GM21825 (cell line): ENCODE results near the gene INMT.

Experiments used
- ATAC-seq: cut with Tn5 transposase; IDR thresholded peaks from one replicate; pipeline ENCODE4 v1.9.1; 2021; ENCODE audit warnings: mild to moderate bottlenecking, moderate library complexity; ENCODE audit not compliant: unreplicated experiment

Gene INMT

DNA sequence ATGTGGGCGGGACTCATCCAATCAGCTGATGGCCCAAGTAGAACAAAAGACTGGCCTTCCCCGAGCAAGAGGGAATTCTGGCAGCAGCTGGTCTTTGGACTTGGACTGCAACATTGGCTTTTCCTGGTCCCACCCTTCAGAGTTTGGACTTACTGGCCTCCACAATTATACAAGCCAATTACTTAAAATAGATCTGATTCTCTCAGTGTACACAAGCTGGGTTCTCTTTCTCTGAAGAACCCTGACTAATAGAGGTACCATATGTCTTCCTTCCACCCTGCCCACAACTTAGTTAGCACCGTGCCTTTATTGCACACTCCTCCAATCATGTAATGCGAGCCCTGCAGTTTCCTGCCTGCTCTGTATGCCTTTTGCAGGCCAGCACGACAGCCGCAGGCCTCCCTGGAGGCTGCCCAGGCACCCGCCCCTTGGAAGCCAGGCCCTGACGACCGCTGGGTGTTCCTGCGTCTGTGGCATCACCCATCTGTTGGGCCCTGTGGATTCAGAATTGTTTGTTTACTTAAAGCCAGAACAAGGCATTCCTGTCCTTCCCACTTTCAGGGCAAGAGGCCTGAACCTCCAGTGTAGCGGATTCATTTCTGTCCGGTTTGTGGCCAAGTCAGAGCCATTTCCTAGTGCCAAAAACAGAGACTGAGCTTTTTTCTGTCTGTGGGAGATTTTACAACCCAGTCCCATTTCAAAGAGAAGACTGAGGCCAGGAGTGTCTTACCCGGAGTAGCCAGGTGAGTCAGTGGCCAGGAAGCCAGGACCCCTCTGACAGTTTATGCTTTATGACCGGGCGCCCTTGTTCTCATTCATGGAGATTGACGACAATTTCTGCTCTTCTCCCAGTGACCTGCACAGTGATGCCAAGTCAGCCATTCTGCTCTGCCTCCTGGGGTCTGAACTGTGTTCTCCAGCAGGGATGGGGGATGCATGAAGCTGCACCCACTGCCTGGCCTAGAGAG, 968 bp upstream of the INMT start:
- ATAC-seq: no peak

DNA sequence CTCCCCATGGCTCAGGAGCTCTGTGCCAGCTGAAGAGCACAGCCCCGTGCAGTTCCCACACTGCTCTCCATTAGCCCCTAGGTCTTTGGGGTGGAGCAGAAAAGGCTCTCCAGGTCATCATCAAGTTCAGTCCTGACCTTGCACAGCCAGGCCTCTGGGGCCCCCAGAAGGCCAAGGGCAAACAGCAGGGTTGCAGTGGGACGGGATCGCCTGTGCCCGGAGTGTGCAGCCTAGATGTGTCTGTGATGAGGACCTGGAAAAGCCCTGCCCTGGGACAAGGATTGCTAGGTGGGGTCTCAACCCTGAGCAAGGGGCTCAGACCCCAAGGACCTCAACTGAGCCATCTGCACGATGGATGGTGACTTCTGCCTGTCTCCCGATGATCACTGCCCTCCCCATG, 549 bp downstream of the INMT start:
- no peak for ATAC-seq

DNA sequence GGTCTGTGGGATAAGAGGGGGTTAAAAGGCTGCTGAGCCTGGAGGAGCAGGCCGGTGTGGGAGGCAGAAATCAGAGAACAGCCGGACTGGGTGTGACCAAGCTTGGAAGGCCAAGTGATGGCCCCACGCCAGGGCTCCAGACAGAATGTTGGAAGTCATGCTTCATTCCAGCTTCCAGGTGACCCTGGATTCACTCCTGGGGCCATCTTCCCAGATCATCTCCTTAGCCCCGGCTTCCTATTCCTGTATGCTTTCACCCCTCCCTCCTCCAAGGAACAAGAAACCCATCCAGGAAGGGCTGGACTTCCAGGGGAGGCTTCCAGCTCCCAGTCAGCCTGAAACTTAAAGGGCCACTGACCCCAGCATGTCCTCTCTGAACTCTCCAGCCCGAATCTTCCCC, 1.0 kb downstream of the INMT start:
- no peak for ATAC-seq

DNA sequence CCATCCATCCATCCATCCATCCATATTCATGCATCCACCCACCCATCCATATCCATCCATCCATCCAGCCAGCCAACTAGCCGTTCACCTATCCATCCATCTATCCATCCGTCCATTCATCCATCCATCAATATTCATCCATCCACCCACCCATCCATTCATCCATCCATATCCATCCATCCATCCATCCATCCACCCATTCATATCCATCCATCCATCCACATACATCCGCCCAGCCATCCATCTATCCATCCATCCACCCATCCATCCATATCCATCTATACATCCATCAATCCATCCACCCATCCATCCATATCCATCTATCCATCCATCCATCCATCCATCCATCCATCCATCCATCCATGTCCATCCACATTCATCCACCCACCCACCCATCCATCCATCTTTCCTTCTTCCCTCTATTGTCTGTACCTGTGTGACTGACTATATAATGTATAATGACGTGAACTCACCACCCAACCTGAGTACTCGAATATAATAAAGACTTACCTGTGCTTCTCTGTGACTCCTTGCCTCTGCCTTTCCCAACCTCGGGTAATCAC, 2.5 kb downstream of the INMT start:
- ATAC-seq: no peak

DNA sequence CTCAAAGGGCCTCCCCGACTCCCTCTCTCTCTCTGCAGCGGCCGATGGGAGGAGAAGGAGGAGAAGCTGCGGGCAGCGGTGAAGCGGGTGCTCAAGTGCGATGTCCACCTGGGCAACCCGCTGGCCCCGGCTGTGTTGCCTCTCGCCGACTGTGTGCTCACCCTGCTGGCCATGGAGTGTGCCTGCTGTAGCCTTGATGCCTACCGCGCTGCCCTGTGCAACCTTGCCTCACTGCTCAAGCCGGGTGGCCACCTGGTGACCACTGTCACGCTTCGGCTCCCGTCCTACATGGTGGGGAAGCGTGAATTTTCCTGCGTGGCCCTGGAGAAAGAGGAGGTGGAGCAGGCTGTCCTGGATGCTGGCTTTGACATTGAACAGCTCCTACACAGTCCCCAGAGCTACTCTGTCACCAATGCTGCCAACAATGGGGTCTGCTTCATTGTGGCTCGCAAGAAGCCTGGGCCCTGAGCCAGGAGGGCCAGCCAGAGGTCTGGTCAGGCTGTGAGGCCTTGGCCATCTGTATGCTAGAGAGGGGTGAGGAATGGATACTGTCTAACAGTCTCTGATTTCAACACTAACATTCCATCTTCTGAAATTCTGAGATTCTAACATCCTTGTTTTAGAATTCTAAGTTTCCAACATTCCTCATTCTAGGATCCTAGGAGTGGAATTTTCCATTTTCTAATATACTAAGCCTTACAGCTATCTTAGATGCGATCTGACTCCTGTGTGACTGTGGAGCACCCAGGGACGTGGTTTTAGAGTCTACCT, 3.6 kb downstream of the INMT start:
- no peak for ATAC-seq

DNA sequence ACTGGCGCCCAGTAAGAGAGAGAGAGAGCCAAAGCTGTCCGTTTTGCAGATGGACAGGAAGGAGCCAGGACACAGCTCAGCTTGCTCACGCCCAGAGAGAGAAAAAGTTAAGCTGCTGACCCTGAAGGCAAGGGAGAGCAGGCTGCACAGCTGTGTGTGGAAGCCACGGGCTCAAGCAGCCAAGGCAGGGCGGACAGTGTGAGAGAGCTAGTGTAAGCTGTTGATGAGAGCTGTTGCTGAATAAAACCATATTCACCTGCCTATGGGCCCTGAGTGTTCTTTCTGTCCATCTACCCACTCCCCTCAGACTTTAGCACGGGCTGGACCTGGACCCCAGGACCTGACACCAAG, 5.4 kb downstream of the INMT start:
- no peak for ATAC-seq

DNA sequence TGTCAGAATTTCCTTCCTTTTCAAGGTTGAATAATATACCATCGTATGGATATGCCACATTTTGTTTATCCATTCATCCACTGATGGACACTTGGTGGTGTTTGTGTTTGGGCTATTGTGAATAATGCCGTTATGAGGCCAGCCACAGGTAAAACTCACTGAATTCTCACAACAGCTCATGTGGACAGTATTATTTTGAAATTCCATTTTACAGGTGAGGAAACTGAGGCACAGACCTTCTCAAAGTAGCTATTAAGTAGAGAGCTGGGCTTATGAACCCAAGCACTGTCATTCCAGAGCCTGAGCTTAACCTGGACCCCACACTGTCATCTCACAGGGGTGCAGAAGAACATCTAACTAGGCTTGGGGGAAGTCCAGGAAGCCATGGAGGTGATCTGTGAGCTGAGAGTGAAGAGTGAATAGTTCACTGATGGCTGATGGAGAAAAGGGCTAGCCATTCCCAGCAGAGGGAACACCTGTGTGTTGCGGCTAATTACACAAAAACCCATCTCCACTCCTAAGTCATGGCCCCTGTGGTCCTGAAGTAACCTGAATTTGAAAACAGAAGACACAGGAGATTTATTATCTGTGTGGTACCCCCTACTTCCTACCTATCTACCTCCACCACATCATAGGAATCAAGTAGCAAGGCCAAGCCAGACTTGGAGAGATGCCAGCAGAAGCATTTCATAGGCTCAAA, 8.7 kb downstream of the INMT start:
- ATAC-seq: no peak

DNA sequence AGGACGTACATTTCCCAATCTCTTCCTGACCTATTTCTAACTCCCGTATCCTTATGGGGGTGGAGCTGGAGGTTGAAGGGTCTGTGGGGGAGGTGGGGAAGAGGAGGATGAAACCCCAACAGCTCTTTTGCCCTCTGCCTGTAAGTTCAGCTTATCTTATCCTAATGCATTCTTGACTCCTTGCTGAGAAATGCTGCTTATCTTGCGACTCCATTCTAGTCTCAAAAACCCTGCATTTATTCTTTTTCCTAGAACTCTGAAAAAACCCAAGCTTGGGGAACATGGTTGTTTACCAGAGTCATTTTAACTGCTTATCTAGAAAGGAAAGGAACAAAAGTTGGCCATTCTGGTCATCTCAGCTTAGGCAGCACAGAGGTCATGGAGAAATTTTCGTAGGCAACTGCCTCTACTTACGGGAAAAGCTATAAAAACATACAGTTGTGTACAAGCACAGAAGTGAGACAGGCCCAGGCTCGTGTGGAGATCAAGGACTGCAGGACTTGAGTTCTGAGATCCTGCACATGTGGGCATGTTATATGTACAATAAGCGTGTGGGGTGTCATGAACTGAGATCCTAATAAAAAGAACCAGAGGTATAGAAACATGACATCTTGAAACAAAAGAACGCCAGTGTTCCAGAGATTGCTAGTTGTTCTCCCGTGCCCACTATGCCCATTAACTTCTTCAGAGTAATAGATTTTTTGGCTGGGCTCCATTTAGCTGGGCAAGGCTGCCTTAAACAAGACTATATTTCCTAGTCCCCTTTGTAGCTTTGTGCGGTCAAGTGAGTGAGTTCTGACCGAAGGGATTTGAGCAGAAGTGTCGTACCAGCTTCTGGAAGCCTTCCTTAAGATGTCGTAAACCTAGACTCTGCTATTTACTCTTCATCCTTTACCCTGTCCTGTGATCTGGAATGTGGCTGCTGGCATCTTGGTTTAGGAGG, 9.6 kb downstream of the INMT start:
- ATAC-seq: no peak

DNA sequence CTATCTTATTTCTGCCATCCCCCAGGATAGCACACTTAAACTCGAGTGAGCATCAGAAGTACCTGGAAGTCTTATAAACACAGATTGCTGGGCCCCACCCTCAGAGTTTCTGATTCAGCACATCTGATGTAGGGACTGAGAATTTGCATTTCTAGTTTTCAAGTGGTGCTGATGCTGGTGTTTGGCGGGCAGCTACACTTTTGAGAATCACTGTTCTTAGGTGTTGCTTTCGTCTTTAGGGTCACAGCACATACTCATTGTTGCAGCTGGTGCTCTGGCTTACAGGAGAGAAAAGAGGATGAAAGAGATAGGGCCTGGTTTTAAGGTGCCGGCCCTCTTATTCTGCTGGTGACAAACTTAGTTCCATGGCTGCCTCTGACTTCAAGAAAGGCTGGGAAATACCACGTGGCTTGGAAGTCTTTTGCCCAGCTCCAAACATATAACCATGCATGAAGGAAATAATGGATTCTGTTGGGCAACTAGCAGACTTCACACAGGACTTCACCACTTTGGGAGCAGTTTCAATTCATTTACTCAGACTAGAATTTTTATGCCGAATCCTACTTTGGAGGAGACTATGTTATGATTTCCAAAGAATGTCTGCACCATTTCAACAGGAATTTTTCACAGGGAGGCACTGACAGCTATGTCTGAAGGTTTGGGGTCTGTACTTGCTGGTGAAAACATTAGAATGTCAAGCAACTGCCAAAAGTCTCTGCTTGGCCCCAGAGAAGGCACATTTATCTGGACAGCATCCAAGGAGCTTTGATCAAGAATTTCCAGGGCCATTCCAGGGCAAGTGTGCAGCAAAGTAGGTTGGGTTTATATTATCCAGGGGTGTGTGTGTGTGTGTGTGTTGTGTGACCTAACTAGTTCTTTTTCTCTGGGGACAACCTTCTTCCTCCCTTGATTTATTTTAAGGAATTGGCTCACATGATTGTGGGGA, 12.4 kb downstream of the INMT start:
- peak; percentile 96 for ATAC-seq

DNA sequence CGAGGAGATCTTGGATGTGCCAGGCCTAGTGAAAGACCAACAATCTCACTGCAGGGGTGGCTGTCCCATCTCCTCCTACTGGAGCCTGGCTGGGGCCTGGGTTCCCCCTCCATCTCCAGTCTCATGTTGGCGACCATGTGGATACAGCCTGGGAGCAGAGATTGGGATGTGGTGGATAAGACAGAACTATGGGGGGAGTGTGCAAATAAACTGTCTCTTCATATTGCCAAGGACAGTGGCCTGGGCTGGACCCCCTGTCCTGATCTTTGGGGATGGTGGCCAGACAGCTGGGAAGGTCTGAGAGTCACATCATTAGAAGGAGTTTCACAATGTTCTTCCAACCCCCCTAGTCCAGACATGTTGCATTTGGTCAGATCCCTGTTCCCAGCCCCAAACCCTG, 13.5 kb downstream of the INMT start:
- ATAC-seq: no peak

DNA sequence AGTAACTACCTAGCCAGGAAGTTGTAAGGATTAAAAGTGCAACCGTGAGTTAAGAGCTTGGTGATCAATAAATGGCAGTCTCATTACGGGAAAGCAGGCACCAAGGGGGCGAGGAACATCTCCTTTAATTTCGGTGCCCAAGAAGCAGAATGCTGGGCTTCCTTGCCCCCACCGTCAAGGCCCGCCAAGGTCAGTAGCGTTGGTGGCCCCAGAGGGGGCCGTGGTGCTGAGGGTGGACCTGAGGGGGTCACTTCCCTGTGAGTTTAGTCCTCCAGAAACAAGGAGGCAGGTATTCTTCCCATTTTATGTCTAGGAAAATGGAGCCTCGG, 18.9 kb downstream of the INMT start:
- no peak for ATAC-seq

DNA sequence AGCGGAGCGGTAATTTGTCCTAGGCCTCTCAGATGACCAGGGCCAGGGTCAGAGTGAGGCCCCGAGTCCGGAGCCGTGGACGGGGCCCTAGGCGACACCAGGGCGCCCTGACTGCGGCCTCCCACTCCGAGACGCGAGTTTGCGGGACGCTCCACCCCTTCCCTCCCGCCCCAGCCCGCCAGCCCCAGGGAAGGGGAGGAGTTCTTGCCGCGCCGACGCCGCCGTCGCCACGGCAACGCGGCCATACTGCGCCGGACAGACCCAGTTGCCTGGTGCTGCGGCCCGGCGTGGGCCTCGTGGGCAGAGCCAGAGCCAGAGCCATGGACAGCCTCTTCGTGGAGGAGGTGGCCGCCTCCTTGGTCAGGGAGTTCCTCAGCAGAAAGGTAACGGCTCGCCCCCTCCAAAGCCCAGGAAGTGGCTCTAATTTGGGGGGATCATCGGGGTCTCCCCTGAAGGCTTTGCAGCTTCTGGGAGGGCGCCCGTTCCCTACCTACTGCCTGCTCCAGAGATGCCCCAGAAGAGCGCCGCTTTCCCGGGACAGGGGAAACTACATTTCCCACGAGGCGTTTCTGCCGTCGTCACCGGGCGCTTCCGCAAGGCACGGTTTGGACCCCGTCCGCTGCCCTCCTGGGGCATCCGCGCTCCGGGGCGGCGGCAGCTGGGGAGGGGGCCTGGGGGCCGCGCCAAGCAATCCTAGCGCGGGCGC, 19.4 kb downstream of the INMT start, which contains the start of gene MINDY4:
TSS of gene MINDY4 (plus strand) at position 244 of the 706 bp plus-strand sequence. CDS start at position 321, 77 bp downstream.
- peak; percentile 86 for ATAC-seq

DNA sequence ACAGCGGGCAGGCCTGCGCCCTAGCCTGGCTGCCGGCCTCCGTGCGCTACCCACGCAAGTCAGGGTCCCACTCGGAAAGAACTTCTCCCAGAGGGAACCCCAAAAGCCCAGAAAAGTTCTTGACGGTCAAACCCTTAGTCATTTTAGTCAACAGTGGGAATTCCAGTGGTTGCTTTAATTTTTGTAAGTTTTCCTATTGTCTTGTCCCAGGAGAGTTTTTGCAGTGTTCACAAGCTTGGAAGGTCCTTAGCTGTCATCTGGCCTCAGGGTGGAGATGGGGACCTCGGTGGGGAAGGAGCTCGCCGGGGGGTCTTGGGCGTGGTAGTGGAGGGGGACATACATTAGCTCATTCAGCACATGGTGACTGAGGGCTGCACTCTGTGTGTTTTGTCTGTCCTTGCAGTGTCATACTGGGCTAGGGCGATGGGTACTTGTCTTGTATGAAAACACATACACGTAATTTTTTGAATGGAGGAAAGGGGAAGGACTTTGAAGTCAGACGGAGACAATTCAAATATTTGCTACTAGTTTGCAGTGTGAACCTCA, 20.0 kb downstream of the INMT start:
- ATAC-seq: peak; percentile 20

DNA sequence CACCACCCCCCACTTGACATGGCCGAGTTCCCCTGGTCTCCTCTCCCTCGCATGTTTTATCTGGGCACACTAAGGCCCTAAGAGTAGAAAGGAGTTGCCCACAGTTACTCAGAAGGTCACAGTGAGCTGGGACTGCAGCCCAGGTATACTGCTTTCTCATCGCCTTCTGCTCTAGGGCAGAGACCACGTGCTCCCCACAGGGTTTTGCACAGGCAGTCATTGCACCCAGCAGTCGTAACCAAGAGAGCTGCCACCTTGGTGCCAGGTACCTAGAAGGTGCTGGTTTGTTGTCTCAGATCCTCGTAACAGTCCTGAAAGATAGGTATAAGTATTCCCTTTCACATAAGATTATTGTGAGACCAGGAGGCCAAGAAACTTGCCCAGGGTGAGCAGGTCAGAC, 21.0 kb downstream of the INMT start:
- no peak for ATAC-seq

DNA sequence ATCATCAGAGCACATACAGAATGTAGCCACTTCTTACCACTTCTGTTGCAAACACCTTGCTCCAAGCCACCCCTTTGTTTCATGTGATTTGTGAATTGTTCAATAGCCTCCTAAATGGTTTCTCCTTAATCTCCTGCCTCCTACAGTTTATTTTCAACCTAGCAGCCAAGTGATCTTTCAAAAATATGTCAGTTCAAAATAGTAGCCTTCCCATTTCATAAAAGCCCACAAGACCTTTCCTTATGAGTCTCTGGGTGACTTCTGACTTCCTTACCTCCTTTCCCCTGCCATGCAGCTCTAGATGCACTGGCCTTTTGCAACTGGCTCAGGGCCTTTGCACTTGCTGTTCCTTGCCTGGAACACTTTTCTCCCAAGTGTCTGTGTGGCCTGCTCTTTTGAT, 24.1 kb downstream of the INMT start:
- no peak for ATAC-seq

DNA sequence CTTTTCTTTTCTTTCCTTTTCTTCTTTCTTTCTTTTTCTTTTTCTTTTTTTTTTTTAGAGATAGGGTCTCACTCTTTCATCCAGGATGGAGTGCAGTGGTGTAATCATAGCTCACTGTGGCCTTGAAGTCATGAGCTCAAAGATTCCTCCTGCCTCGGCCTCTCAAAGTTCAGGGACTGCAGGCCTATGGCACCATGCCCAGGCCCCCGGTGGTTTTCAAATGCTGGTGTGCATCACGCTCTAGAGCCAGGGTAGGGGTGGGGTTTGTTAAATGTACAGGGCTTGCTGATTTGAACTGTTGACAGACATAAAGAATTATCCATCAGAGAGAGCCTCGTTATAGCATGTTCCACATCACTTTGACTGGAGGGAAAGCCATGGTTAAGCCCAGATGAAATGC, 25.0 kb downstream of the INMT start:
- ATAC-seq: no peak

DNA sequence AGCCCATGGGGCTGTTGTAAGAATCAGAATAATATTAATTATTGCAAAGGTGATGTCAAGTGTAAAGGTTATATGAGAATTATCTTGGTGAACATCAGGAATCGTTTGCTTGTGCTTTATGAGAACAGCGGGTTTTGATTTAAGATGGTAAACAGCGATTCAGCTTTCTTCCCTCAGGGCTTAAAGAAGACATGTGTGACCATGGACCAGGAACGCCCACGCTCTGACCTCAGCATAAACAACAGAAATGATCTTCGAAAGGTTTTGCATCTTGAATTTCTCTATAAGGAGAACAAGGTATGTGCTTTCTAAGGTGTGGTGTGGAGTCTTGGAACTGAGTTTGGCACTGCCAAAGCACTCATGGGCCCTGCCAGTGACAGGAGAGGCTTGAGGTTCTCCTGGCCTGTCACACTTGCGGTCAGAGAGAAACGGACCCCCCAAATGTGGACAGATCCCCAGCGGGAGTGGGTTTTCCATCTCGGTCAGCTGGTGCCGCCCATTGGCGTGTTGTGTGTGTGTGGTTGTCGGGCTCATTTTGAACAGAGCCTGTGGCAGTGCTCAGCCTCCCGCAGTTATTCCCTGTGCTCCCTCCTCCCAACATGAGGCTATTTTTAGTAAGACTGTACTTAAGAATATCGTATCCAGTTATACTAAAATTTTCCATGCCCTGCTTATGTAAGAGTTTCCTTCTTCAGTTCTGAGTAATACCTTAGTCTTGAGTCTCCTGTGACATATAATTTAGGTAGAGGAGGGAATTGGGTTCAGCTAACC, 26.5 kb downstream of the INMT start:
- no peak for ATAC-seq
